ENCODE measurements around the gene GP9.

The GP9 gene

GRCh38 chr3:129028866-129029265, 31.7 kb upstream of the GP9 start:
- DNase-seq (ENCODE audit: low spot score): no peak

GRCh38 chr3:129030611-129031010, 30.0 kb upstream of the GP9 start:
- no peak for DNase-seq (ENCODE audit: low spot score)

GRCh38 chr3:129031476-129032215, 28.9 kb upstream of the GP9 start:
- DNase-seq (ENCODE audit: low spot score): no peak

- DNase-seq (ENCODE audit: low spot score): no peak
These were observed 27.9 kb upstream of the GP9 start for GRCh38 chr3:129032716-129033115.

GRCh38 chr3:129033151-129033550, 27.4 kb upstream of the GP9 start:
- no peak for DNase-seq (ENCODE audit: low spot score)

- DNase-seq (ENCODE audit: low spot score): no peak
These were observed 26.8 kb upstream of the GP9 start for GRCh38 chr3:129033633-129034321.

- DNase-seq (ENCODE audit: low spot score): no peak
These were observed 25.9 kb upstream of the GP9 start for GRCh38 chr3:129034642-129035041.

- DNase-seq (ENCODE audit: low spot score): no peak
These were observed 25.0 kb upstream of the GP9 start for GRCh38 chr3:129035360-129036221.

- no peak for DNase-seq (ENCODE audit: low spot score)
These were observed 24.1 kb upstream of the GP9 start for GRCh38 chr3:129036222-129037092.

GRCh38 chr3:129037093-129037419, 23.5 kb upstream of the GP9 start:
- no peak for DNase-seq (ENCODE audit: low spot score)

GRCh38 chr3:129038121-129038855, 22.3 kb upstream of the GP9 start:
- DNase-seq (ENCODE audit: low spot score): no peak

GRCh38 chr3:129039271-129040038, 21.1 kb upstream of the GP9 start:
- DNase-seq (ENCODE audit: low spot score): no peak

GRCh38 chr3:129040039-129040336, 20.6 kb upstream of the GP9 start:
- no peak for DNase-seq (ENCODE audit: low spot score)

GRCh38 chr3:129040579-129041300, 19.8 kb upstream of the GP9 start:
- no peak for DNase-seq (ENCODE audit: low spot score)

GRCh38 chr3:129045675-129046036, 14.9 kb upstream of the GP9 start:
- DNase-seq (ENCODE audit: low spot score): no peak

GRCh38 chr3:129046037-129046731, 14.4 kb upstream of the GP9 start:
- no peak for DNase-seq (ENCODE audit: low spot score)

GRCh38 chr3:129046732-129047552, 13.6 kb upstream of the GP9 start:
- no peak for DNase-seq (ENCODE audit: low spot score)

- no peak for DNase-seq (ENCODE audit: low spot score)
These were observed 13.1 kb upstream of the GP9 start for GRCh38 chr3:129047553-129047839.

Data from RKO (cell line).